ENCODE results near the gene IFNA4. TPM values are rescaled to one million over a fixed set of nuclear protein-coding genes. Genes with fewer than 3 reads are reported as not detected.
"Not testable (repeated sequence)": the region's sequence is repeated elsewhere in the genome, so short reads cannot be mapped to it uniquely, and the experiment has no call there.

The IFNA4 gene
- total RNA-seq, 1 donor from 2014 or later, result not detected

DNA sequence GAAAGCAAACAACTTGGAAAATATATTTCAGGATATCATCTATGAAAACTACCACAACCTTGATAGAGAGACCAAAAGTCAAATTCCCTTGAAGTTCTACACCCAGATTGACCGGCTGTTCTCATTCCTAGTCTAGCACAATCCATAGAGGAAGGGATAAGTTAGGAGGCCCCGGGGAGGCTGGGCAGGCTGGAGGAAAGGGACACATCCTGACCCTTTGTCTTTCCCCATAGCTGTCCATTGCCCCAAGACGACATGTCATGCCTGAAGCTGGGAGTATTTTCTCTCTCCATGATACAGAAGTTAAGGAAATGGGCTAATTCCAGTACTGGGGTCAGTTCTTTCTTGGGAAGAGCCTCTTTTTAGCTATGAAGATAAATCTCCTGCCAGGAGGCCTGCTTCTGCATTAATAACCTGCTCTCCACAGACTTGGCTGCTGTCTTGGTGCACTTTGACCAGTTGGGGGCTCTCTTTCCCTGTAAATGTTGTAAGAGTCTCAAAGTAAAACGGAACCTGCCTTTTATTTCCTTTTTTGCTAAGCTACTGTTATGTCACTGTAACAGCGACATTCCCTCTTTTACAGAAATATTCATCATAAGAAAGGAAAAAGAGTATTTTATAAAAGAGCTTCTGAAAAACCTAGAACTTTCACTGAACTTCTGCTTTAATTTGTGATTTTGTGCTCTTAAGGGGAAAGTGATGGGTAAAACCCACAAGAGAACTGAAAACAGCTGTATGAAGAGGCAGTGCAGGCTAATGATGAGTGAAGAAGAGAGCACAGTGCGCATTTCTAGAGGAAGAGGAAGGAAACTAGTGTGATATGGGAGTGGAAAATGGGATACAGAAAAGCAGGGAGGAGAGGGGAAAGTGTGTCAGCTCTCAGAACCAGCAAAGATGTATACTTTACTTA is 7.7 kb upstream of the IFNA4 start:
- H3K4me1 ChIP-seq; H3K4me3 ChIP-seq; H3K36me3 ChIP-seq; H3K27me3 ChIP-seq; H3K27ac ChIP-seq; H3K9me3 ChIP-seq; DNase-seq (ENCODE audit: low spot score in 2 of 2); intact Hi-C loops (cut with DNase I): not testable (repeated sequence)
- TF ChIP-seq, protein P1, sequence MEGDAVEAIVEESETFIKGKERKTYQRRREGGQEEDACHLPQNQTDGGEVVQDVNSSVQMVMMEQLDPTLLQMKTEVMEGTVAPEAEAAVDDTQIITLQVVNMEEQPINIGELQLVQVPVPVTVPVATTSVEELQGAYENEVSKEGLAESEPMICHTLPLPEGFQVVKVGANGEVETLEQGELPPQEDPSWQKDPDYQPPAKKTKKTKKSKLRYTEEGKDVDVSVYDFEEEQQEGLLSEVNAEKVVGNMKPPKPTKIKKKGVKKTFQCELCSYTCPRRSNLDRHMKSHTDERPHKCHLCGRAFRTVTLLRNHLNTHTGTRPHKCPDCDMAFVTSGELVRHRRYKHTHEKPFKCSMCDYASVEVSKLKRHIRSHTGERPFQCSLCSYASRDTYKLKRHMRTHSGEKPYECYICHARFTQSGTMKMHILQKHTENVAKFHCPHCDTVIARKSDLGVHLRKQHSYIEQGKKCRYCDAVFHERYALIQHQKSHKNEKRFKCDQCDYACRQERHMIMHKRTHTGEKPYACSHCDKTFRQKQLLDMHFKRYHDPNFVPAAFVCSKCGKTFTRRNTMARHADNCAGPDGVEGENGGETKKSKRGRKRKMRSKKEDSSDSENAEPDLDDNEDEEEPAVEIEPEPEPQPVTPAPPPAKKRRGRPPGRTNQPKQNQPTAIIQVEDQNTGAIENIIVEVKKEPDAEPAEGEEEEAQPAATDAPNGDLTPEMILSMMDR (IDR thresholded peaks at IDR 0.05), result peak; percentile 11 to 53 (median 51)

DNA sequence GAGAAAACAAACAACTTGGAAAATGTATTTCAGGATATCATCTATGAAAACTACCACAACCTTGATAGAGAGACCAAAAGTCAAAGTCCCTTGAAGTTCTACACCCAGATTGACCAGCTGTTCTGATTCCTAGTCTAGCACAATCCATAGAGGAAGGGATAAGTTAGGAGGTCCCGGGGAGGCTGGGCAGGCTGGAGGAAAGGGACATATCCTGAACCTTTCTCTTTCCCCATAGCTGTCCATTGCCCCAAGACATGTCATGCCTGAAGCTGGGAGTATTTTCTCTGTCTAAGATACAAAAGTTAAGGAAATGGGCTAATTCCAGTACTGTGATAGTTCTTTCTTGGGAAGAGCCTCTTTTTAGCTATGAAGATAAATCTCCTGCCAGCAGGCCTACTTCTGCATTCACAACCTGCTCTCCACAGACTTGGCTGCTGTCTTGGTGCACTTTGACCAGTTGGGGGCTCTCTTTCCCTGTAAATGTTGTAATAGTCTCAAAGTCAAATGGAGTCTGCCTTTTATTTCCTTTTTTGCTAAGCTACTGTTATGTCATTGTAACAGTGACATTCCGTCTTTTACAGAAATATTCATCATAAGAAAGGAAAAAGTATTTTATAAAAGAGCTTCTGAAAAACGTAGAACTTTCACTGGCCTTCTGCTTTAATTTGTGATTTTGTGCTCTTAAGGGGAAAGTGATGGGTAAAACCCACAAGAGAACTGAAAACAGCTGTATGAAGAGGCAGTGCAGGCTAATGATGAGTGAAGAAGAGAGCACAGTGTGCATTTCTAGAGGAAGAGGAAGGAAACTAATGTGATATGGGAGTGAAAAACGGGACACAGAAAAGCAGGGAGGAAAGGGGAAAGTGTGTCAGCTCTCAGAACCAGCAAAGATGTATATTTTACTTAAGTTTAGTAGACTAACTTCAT is 4.3 kb downstream of the IFNA4 start:
- intact Hi-C loops (cut with DNase I); H3K36me3 ChIP-seq; H3K27me3 ChIP-seq; H3K9me3 ChIP-seq; DNase-seq (ENCODE audit: low spot score in 2 of 2); H3K4me3 ChIP-seq; H3K4me1 ChIP-seq; H3K27ac ChIP-seq: not testable (repeated sequence)
- TF ChIP-seq, protein P1 (IDR thresholded peaks at IDR 0.05), result peak in 2 of 3 experiments; percentile 24 to 37

DNA sequence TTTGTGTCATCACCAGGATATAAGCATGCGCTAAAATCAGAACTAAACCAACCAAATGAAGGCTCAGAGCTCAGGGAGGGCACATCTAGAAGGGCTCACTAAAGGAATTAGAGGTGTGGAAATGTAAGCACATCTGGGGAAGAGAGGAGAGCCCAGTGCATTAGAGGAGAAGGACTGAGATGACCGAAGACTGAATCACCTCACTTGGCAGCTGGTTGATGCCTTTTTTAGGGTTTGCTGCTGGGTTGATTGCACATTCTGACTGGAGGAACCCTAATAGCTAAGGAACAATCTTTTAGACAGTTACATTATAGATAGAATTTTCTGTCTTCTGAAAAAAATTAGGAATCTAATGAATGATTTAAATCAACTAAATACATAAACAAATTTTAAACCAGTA is 12.7 kb downstream of the IFNA4 start:
- intact Hi-C loops (cut with DNase I), result no loop called here
- no peaks in the 10 kb centered on the region for H3K4me1 ChIP-seq
- no peaks in the 10 kb centered on the region for H3K36me3 ChIP-seq
- no peak for DNase-seq (ENCODE audit: low spot score in 2 of 2)
- TF ChIP-seq, protein P1 (IDR thresholded peaks at IDR 0.05), result no peak
- no peaks in the 10 kb centered on the region for H3K27me3 ChIP-seq
- no peaks in the 10 kb centered on the region for H3K9me3 ChIP-seq
- H3K4me3 ChIP-seq, result no peak overlapping the region
- H3K27ac ChIP-seq, result no peak overlapping the region

DNA sequence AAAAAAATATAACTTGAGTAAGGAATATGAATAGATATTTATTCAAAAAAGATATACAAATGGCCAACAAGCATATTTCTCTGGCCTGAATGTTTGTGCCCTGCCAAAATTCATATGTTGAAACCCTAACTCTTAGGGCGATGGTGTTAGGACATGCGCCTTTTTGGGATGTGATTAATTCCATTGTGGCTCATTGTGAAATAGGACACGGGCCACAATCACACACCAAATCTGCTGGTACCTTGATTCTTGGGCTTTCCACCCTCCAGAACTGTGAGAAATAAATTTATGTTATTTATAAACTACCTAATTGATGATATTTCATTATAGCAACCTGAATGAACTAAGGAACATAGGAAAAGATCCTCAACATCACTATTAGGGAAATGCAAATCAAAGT is 15.2 kb downstream of the IFNA4 start:
- Histone ChIP-seq H3K27me3 (no peaks in the 10 kb centered on the region), H3K4me1 (no peaks in the 10 kb centered on the region), H3K9me3 (no peaks in the 10 kb centered on the region), H3K4me3 (no peak overlapping the region), H3K27ac (no peak overlapping the region), H3K36me3 (no peaks in the 10 kb centered on the region)
- TF ChIP-seq, protein P1 (IDR thresholded peaks at IDR 0.05), result no peak
- intact Hi-C loops (cut with DNase I), result no loop called here
- no peak for DNase-seq (ENCODE audit: low spot score in 2 of 2)

DNA sequence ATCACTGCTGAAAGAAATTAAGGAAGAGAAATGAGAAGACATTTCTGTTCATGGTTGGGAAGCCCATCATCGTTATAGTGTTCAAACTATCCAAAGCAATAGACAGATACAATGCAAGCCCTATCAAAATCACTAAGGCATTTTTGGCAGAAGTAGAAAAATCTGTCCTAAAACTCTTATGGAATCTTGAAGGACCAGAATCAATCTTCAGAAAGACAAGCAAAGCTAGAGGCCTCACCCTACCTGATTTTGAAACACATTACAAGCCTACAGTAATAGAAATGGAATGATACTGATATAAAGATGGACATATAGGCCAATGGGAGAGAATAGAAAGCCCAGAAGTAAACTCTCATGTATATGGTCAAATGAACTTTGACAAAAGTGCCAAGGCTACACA is 16.0 kb downstream of the IFNA4 start:
- intact Hi-C loops (cut with DNase I), result no loop called here
- H3K4me3 ChIP-seq, result no peak overlapping the region
- H3K27ac ChIP-seq, result no peak overlapping the region
- H3K27me3 ChIP-seq, result no peaks in the 10 kb centered on the region
- TF ChIP-seq, protein P1 (IDR thresholded peaks at IDR 0.05), result no peak
- DNase-seq (ENCODE audit: low spot score in 2 of 2), result no peak
- no peaks in the 10 kb centered on the region for H3K4me1 ChIP-seq
- no peaks in the 10 kb centered on the region for H3K36me3 ChIP-seq
- no peaks in the 10 kb centered on the region for H3K9me3 ChIP-seq

DNA sequence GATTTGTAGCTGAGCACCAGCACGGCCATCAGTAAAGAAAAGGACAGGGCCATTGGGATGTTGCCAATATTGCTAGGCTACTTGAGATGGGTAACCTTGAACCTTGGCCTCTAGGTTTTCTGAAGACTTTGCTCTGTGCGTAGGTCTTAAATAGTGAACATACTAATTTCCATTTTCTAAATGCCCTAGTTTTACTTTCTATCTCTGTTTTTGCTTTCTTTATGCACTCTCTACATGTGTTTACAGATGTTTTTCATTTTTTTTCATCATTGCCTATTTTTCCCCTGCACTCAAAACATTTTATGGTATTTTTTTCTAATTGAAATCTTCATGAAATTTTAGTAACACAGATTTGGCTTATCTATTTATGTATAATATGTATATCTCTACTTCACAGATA is 20.8 kb downstream of the IFNA4 start, which contains the start of gene IFNA21:
IFNA21 (minus strand) TSS at position 101 of the 400 bp plus-strand sequence; CDS start at position 53, 48 bp downstream.
- DNase-seq (ENCODE audit: low spot score in 2 of 2); H3K27me3 ChIP-seq; H3K4me1 ChIP-seq; intact Hi-C loops (cut with DNase I); H3K27ac ChIP-seq; H3K4me3 ChIP-seq; H3K36me3 ChIP-seq; H3K9me3 ChIP-seq: not testable (repeated sequence)
